ENCODE measurements around the gene RERG.

RERG gene

DNA sequence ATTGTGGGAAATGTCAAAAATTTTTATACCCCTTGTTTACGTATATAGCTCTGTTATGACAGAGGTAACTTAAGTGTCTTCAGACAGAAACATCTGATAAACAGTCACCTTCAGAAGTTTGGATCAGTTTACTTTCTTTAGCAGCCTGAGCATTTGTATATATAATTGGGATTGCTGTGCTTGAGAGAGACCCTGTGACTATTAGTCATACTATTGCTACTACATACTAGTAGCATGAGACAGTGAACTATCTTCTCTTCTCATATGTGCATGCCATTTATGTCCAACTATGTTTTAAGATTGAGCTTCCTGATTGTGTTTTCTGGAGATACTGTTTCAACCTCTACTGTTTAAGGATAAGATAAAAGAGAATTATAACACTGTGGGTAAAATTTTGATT, 146.9 kb downstream of the RERG start:
- no peak overlapping the region for H3K4me3 ChIP-seq (ENCODE audit: low read length)
- no peaks in the 10 kb centered on the region for H3K27me3 ChIP-seq (replicated peaks; ENCODE audit: insufficient read depth, low read length)
- no peak overlapping the region for H2AFZ ChIP-seq (ENCODE audit: low read length)
- no peaks in the 10 kb centered on the region for H3K36me3 ChIP-seq (replicated peaks; ENCODE audit: insufficient read depth, low read length)
- 0 out of 2 replicates have a peak, but pooled peaks cover 5% of the 10 kb centered on the region for H3K4me1 ChIP-seq (ENCODE audit: low read length)
- peaks cover 9% of the 10 kb centered on the region for H3F3A ChIP-seq (ENCODE audit: insufficient read depth, low read length)
- no peak for DNase-seq
- H3K9me3 ChIP-seq (replicated peaks; ENCODE audit: insufficient read depth, low read length): no peaks in the 10 kb centered on the region
- no peaks in the 10 kb centered on the region for H3K79me2 ChIP-seq (ENCODE audit: low read length)
- TF ChIP-seq EZH2 (optimal IDR thresholded peaks at IDR 0.05; ENCODE audit: low read depth, low read length) (no peak), EZH2phosphoT487 (IDR thresholded peaks at IDR 0.05; ENCODE audit: low read length) (no peak)
- TF ChIP-seq, protein P1, sequence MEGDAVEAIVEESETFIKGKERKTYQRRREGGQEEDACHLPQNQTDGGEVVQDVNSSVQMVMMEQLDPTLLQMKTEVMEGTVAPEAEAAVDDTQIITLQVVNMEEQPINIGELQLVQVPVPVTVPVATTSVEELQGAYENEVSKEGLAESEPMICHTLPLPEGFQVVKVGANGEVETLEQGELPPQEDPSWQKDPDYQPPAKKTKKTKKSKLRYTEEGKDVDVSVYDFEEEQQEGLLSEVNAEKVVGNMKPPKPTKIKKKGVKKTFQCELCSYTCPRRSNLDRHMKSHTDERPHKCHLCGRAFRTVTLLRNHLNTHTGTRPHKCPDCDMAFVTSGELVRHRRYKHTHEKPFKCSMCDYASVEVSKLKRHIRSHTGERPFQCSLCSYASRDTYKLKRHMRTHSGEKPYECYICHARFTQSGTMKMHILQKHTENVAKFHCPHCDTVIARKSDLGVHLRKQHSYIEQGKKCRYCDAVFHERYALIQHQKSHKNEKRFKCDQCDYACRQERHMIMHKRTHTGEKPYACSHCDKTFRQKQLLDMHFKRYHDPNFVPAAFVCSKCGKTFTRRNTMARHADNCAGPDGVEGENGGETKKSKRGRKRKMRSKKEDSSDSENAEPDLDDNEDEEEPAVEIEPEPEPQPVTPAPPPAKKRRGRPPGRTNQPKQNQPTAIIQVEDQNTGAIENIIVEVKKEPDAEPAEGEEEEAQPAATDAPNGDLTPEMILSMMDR (IDR thresholded peaks at IDR 0.05; ENCODE audit: low read length): no peak
- no peak overlapping the region for H3K27ac ChIP-seq (ENCODE audit: low read length)
- no peak overlapping the region for H3K9ac ChIP-seq (ENCODE audit: low read length)
- no peaks in the 10 kb centered on the region for H3K9me2 ChIP-seq (replicated peaks; ENCODE audit: insufficient read depth, low read length)
- no peaks in the 10 kb centered on the region for H4K20me1 ChIP-seq (ENCODE audit: insufficient read depth, low read length)
- H3K4me2 ChIP-seq (ENCODE audit: low read depth, low read length): no peak overlapping the region

DNA sequence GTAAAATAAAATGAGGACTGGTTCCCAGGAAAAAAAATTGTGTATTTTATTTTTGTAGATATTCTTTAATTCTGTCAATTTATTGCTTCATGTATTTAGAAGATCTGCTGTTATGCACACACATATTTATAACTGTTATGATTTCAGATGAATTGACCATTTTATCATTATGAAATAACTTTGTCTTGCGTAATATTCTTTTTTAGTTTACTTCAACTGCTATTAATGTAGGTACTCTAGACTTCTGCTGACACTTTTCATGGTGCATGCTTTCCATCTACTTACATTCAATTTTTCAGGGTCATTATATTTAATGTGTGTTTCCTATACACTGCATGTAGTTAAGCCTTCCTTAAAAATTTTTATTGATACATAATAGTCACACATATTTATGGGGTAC, 162.1 kb downstream of the RERG start:
- H3K4me2 ChIP-seq (ENCODE audit: low read depth, low read length): no peak overlapping the region
- H3K4me1 ChIP-seq (ENCODE audit: low read length): no peaks in the 10 kb centered on the region
- no peaks in the 10 kb centered on the region for H3K36me3 ChIP-seq (replicated peaks; ENCODE audit: insufficient read depth, low read length)
- H3K9me2 ChIP-seq (replicated peaks; ENCODE audit: insufficient read depth, low read length): no peaks in the 10 kb centered on the region
- DNase-seq: no peak
- H3F3A ChIP-seq (ENCODE audit: insufficient read depth, low read length): no peaks in the 10 kb centered on the region
- no peak overlapping the region for H3K9ac ChIP-seq (ENCODE audit: low read length)
- no peak overlapping the region for H3K4me3 ChIP-seq (ENCODE audit: low read length)
- no peaks in the 10 kb centered on the region for H3K79me2 ChIP-seq (ENCODE audit: low read length)
- no peaks in the 10 kb centered on the region for H4K20me1 ChIP-seq (ENCODE audit: insufficient read depth, low read length)
- no peak overlapping the region for H2AFZ ChIP-seq (ENCODE audit: low read length)
- no peaks in the 10 kb centered on the region for H3K9me3 ChIP-seq (replicated peaks; ENCODE audit: insufficient read depth, low read length)
- H3K27ac ChIP-seq (ENCODE audit: low read length): no peak overlapping the region
- TF ChIP-seq, protein P1 (IDR thresholded peaks at IDR 0.05; ENCODE audit: low read length): no peak
- TF ChIP-seq EZH2phosphoT487 (IDR thresholded peaks at IDR 0.05; ENCODE audit: low read length) (no peak), EZH2 (optimal IDR thresholded peaks at IDR 0.05; ENCODE audit: low read depth, low read length) (no peak)
- H3K27me3 ChIP-seq (replicated peaks; ENCODE audit: insufficient read depth, low read length): no peaks in the 10 kb centered on the region
